GM21723 (cell line): Measurements from ENCODE around the gene TMEM248.
"Not testable (repeated sequence)": the region's sequence is repeated elsewhere in the genome, so short reads cannot be mapped to it uniquely, and the experiment has no call there.

Experiments
- ATAC-seq: cut with Tn5 transposase; IDR thresholded peaks from one replicate; pipeline ENCODE4 v1.9.1; 2021; ENCODE audit warnings: mild to moderate bottlenecking, moderate library complexity; ENCODE audit not compliant: unreplicated experiment

The TMEM248 gene

DNA sequence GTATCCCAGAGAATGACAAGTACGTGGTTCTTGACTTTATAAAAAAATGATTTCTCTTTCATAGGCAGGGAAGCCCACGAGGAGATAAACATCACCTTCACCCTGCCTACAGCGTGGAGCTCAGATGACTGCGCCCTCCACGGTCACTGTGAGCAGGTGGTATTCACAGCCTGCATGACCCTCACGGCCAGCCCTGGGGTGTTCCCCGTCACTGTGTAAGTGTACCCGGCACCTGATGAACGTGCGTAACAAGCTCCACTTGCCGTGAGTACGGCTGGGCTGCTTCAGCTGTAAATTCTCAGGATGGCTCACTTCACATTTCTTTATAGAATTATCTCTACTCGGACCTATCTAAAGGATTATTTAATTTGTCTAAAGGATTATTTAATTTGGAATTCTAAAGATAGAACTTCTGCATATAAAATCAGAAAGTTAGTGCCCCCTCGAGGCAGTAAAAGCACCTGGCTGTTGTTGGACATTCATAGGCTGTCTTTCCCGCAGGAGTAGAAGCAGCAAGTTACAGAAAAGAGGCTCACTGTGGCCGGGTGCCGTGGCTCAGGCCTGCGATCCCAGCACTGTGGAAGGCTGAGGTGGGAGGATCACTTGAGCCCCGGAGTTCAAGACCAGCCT, 27.6 kb downstream of the TMEM248 start:
- ATAC-seq = no peak

DNA sequence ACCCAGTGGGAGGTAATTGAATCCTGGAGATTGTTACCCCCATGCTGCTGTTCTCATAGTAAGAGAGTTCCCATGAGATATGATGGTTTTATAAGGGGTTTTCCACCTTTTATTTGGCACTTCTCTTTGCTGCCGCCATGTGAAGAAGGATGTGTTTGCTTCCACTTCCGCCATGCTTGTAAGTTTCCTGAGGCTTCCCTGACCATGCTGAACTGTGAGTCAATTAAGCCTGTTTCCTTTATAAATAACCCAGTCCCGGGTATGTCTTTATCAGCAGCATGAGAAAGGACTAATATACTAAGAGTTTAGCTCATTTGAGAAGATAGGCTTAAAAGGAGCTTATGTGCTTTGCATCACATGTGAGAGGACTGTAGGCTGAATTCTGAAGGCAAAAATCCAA, 29.3 kb downstream of the TMEM248 start:
- ATAC-seq = no peak

DNA sequence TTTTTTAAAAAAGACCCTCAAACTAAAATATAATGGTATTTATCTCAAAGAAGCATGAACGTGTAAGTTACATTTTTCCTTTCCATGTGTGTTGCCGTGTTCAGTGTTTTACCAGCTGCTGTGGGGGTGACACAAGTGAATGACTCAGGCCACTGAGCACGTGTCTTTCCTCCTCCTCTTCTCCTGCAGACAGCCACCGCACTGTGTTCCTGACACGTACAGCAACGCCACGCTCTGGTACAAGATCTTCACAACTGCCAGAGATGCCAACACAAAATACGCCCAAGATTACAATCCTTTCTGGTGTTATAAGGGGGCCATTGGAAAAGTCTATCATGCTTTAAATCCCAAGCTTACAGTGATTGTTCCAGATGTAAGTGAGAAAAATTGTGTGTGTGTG, 29.7 kb downstream of the TMEM248 start:
- ATAC-seq = no peak

DNA sequence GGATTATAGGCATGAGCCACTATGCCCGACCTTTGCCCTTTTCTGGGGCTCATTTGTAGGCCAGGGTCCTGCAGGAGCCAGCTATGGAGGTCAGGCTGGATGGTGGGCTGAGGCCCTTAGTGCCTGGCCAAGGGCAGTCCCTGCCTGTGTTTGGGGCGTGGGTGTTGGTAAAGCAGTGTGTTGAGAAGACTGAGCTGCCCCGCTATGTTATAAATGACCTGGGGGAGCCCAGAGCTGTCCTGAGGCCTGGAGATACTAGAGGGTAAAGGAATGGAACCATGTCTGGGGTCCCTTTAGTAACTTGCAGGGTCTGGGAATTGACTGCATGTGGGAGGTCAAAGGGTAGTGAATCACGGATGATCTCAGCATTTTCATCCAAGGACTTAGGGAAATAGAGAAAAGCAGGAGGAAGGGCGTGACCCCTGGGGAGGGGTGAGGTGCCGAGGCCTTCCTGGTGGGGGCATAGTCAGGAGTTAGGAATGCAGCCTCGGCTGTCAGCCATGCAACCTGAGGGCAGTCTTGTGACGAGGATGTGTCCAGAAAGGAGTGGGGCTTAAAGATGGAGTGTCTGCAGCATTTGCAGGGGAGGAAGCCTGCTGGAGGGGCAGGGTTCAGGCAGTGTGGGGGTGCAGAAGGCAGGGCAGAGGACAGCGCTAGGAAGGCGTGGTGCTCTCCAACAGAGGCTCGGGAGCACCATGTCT, 31.5 kb downstream of the TMEM248 start:
- no peak for ATAC-seq

DNA sequence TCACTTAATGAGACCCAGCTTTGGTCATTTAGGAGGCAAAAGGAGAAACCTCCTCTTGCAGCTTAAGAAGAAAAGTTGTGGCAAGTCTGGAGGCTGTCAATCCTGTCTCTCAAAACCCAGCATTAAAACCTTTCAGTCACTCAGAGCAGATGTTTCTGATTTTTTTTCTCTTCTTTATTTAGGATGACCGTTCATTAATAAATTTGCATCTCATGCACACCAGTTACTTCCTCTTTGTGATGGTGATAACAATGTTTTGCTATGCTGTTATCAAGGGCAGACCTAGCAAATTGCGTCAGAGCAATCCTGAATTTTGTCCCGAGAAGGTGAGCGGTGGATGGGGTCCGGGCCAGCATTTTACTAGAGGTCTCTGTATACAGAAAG, 32.0 kb downstream of the TMEM248 start:
- no peak for ATAC-seq

DNA sequence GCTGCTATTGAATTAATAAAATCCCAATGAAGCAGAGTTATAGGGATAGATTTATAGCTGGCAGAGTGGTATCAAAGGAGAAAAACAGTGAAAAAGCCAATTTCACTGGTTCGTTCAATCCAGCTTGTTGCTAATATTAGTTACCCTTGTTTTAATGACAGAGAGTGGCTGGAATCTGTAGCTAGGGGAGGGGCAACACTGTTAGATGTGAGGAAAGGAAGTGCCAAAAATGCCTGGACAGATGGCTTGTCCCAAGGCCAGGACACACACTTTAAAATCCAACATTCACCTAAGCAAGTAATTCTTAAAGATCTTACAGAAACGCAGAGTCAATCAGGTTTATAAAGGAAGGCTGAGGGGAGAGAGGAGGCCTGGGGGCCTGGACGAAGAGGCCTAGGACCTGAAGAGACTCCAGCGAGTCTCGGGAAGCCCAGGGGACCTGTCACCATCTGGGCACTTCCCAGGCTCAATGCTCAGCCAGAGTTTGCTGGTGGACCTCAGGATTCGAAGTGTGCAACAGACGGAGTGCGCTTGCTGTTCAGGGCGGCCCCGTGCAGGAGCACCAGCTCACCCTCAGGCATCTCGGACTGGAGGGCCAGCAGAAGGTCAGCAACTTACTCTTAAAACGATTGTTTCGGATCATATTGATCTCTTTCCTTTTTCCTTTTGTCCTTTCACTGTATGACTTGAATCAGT, 36.7 kb downstream of the TMEM248 start:
- ATAC-seq = no peak

DNA sequence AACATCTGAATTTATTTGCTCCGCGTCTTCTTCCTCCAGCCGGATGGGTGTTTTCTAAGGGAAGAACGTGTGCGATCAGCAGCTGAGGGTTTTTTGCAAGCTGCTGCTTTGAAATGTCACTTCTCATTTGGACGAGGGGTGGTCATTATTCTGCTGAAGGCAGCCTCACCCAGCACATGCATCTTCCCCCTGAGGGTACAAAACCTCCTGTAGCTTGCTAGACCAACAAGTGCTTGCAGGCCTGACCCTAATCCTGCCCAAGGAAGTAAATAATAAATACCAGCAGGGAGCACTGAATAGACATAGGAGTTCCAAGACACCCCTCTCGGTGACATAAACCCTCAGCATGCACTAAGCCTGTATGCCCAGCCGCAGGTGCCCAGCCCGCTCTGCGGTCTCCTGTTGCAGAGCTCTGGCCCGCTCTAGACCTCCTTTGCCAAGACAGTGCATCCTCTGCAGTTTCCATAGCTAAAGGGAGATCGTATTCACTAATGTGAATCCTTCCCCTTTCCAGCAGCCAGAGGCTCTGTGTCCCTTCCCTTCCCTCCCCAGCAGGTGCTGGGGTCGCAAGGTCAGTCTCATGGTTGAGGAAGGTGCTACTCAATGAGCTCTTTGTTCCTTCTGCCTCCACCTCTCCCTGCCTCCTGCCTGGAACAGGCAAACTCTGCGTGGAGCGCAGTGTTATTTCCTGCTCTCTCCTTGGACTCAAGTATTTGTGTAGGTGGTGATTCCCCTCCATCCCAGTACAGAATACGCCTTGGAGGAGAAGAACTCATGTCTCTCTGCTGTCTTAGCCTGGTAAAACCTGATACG, 37.7 kb downstream of the TMEM248 start:
- ATAC-seq = no peak

DNA sequence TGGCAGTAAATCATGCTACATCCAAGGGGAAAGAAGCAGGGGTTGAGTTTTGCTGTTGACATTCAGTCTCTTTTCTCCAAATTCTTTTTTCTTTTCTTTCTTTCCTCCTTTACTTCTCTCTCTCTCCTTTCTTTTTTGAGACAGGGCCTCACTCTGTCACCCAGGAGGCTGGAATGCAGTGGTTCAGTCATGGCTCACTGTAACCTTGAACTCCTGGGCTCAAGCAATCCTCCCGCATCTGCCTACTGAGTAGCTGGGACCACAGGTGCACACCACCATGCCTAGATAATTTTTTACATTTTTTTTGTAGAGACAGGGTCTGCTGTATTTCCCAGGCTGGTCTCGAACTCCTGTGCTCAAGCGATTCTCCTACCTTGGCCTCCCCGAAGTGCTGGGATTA, 39.2 kb downstream of the TMEM248 start:
- ATAC-seq = no peak

DNA sequence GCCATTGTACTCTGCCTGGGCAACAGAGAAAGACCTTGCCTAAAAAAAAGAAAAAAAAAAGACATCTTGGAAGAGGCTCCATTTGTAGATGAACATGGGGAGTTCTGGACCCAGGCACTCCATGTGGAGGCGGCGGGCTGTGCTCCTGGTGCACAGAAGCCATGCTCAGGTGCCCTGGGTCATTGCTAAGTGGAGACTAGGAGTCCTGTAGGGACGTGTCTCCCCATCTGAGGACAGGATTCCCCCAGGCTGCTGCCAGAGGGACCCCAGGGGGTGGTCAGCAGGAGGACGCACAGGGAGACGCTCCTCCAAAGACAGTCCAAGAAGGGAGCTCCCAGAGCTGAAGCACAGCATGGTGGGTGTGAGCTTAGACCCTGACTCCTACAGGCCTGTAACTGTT, 40.1 kb downstream of the TMEM248 start:
- no peak for ATAC-seq

DNA sequence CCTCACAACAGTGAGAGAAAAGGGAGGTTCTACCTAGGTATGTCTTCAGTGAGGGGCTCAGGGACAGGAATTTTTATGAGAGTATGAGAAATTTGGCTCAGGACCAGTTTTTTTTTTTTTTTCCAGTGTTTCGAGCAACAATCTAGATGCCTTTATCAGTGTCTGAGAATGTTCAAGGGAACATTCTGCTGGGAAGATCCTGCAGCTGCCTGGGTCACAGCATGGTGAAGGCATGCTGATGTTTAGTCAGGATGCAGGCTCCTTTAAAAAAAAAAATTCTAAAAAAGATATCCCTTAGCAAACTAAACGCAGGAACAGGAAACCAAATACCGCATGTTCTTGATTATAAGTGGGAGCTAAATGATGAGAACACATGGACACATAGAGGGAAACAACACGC, 43.4 kb downstream of the TMEM248 start:
- no peak for ATAC-seq

DNA sequence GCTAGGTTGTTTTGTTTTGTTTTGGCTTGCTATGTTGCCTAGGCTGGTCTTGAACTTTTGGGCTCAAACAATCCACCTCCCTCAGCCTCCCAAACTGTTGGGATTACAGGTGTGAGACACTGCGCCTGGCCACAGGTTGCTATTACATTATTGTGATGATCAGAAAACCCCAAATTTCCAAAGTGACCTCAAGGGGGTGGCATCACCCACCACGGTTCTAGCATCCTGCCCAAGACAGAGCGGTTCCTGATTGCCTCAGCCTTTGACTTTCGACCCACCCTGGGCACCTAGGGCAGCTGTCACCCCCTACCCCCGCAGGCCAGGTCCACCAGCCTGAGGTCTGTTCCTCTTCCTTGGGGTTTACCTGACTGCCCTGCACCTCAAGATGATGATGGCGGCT, 46.0 kb downstream of the TMEM248 start:
- no peak for ATAC-seq

DNA sequence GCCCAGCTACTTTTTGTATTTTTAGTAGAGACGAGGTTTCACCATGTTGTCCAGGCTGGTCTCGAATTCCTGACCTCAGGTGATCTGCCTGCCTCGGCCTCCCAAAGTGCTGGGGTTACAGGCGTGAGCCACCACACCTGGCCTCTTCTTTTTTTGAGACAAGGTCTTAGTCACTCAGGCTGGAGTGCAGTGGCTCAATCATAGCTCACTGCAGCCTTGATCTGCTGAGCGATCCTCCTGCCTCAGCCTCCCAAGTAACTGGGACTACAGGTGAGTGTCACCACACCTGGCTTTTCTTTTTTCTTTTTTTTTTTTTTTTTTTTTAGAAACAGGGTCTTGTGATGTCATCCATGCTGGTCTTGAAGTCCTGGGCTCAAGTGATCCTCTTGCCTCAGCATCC, 48.0 kb downstream of the TMEM248 start:
- ATAC-seq = not testable (repeated sequence)

DNA sequence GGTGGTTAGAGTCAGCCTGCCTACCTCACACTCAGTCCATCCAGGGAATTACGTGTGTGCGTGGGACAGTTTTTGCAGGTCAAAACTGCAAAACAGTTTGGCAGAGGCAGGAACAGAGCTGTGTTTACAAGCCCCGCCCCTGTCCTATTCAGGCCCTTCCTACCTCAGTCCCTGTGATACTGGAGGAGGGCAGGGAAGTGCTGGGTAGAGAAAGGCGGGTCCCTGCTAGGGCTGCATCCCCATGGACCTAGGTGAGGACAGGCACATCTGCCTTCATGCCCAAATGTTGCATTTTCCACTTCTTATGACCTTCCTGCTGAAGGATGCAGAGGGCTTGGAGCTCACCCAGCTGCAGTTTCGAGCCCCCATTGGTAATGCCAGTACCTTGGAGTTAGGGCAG, 49.3 kb downstream of the TMEM248 start:
- ATAC-seq = no peak

DNA sequence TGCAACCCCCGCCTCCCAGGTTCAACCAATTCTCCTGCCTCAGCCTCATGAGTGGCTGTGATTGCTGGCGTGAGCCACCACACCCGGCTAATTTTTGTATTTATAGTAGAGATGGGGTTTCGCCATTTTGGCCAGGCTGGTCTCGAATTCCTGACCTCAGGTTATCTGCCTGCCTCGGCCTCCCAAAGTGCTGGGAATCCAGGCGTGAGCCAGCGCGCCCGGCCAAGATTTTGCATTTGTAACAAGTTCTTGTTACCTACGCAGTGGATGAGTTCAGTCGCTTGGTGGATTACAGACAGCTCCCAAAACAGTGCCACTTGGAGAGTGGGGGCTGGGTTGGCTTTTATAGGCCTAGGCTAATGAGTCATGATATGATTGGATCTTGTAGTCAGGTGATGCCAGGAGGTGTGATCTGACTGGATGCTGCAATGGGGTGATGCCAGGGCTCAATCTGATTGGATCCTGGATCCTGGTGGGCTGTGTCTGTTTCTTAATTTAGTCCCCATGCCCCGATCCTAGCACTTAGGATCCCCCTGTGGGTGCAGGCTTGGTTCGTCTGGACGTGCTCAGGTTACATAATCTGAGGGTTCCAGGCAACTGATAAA, 54.1 kb downstream of the TMEM248 start:
- ATAC-seq = no peak

DNA sequence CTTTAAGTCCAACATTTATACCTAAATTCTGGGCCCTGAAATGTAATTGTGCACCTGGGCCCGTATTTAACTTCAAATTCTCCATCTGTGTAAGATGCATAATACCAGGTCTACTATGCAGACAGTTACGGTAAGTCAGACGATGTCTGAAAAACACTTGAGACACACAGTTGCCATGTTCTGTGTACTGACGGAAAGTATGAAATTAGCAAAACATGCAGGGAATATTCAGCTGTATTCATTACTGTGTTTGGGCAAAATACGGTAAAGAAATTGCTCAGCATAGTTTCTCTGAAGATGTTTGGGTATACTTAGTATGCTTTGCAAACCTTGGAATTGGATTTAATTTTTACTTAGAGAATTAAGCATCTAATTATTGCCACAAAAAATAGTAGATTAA, 57.3 kb downstream of the TMEM248 start:
- ATAC-seq = not testable (repeated sequence)

DNA sequence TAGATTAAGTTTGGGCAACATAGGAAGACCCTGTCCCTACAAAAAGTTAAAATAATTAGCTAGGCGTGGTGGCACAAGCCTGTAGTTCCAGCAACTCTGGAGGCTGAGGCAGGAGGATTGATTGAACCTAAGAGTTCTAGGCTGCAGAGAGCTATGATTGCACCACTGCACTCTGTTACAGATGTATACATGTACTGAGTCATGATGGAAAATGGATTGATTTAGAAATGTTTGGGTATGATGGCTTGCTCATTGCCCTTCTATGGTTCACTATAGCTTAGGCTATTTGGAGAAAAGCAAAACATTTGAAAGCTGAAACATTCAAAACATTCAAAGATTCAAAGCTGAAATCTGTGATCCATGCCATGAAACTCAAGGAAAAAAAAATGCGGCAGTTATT, 58.0 kb downstream of the TMEM248 start:
- ATAC-seq = not testable (repeated sequence)

DNA sequence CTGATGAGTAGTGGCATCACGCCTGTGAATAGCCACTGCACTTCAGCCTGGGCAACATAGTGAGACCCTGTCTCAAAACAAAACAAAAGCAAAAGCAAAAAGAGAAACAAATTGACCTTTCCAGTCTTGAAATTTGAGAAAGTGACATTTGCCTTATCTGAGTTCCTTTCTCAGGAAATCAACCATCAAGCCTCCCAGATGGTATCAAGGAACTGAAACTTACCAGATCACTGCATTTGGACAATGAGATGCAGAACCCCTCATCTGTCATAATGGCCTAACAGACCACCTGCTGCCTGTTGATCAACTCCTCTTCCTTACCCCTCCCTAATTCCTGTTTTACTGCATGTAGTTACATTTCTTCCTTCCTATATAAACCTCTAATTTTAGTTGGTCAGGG, 59.3 kb downstream of the TMEM248 start:
- ATAC-seq = not testable (repeated sequence)

DNA sequence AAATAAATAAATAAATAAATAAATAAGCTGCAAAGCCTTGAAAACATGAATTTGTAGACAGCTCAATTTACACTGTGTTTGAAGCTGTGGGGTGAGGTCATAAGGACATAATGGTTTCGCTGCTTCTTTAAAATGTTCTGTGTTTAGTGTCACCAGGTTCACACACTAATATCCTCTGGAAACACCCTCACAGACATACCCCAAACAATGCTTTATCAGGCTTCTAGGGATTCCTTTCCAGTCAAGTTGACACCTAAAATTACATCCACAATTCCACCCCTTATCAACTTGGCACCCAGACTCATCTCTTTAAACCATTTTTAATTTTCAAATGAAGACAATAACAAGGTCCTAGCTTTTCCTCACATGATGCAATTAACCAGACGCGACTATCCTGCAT, 68.5 kb downstream of the TMEM248 start:
- not testable (repeated sequence) for ATAC-seq

DNA sequence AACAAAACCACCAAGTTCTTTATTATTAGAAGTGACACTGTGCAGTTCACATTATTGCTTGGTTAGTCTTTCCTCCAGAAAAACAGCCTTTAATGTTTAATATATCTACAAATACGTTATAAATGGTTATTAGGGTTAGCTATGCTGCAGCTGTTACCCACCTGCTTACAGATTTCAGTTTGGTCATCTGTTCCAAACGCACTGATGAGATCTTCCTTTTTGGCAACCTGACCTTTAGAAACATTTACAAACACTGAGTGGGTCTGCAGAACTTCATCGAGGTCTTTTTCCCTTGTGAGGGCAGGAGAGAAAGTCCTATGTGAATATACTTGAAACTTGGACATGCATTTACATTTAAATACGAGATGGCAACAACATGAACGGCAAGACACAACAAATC, 73.0 kb downstream of the TMEM248 start:
- not testable (repeated sequence) for ATAC-seq

DNA sequence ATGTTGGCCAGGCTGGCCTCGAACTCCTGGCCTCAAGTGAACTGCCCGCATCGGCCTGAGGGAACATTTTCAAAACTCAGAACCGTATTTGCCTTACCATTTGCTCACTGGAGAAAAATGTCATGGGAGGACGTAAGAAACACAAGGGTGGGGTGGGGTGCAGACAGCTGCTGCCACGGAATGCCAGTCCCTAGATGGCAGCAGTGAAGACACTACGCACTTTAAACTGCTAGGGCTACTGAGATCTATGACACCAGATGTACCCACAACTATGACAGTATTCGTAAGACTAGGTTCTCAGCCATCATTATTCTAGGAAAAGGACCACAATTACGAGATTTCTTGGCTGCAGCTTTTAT, 73.6 kb downstream of the TMEM248 start:
- ATAC-seq = peak; percentile 35
